Middle frontal gyrus (tissue), 1 donor: Measurements from ENCODE around the gene ZNF326.
"Not testable (repeated sequence)": the region's sequence is repeated elsewhere in the genome, so short reads cannot be mapped to it uniquely, and the experiment has no call there.

Experiments used
- DNase-seq: peaks from one replicate; pipeline ENCODE4 v3.0.0-alpha.2; 2015; ENCODE audit warnings: low spot score; ENCODE audit errors: extremely low spot score

The ZNF326 gene

GRCh38 chr1:89996450-89997110, 1.7 kb downstream of the ZNF326 start:
- DNase-seq = no peak

- DNase-seq = not testable (repeated sequence)
Measured at GRCh38 chr1:89997152-89997551, 2.2 kb downstream of the ZNF326 start.

- no peak for DNase-seq
Measured at GRCh38 chr1:89998306-89998705, 3.4 kb downstream of the ZNF326 start.

- no peak for DNase-seq
Measured at GRCh38 chr1:89999208-89999607, 4.3 kb downstream of the ZNF326 start.

- DNase-seq = no peak
Measured at GRCh38 chr1:89999628-90000027, 4.7 kb downstream of the ZNF326 start.

GRCh38 chr1:90000934-90001676, 6.2 kb downstream of the ZNF326 start:
- DNase-seq = no peak

- DNase-seq = no peak
Measured at GRCh38 chr1:90007979-90008404, 13.1 kb downstream of the ZNF326 start.

GRCh38 chr1:90012300-90012699, 17.4 kb downstream of the ZNF326 start:
- DNase-seq = no peak

- DNase-seq = no peak
Measured at GRCh38 chr1:90023691-90024090, 28.8 kb downstream of the ZNF326 start.

GRCh38 chr1:90027281-90027680, 32.4 kb downstream of the ZNF326 start:
- no peak for DNase-seq

GRCh38 chr1:90039652-90040051, 44.7 kb downstream of the ZNF326 start:
- no peak for DNase-seq

GRCh38 chr1:90043586-90043985, 48.7 kb downstream of the ZNF326 start:
- no peak for DNase-seq

GRCh38 chr1:90044346-90044745, 49.4 kb downstream of the ZNF326 start:
- no peak for DNase-seq

- DNase-seq = no peak
Measured at GRCh38 chr1:90045853-90046563, 51.1 kb downstream of the ZNF326 start.

- DNase-seq = no peak
Measured at GRCh38 chr1:90046635-90047034, 51.7 kb downstream of the ZNF326 start.

- no peak for DNase-seq
Measured at GRCh38 chr1:90048043-90048442, 53.1 kb downstream of the ZNF326 start.

GRCh38 chr1:90062700-90063643, 68.1 kb downstream of the ZNF326 start:
- not testable (repeated sequence) for DNase-seq

GRCh38 chr1:90064109-90064508, 69.2 kb downstream of the ZNF326 start:
- DNase-seq = not testable (repeated sequence)

GRCh38 chr1:90067194-90067931, 72.5 kb downstream of the ZNF326 start:
- no peak for DNase-seq

- no peak for DNase-seq
Measured at GRCh38 chr1:90068611-90069280, 73.8 kb downstream of the ZNF326 start.
